Measurements from ENCODE around the gene FFAR1. TPM values are rescaled to one million over a fixed set of nuclear protein-coding genes. Genes with fewer than 3 reads are reported as not detected.

The FFAR1 gene
- total RNA-seq, 2 donors from 2014 or later: 1.4 TPM; not detected in 1

DNA sequence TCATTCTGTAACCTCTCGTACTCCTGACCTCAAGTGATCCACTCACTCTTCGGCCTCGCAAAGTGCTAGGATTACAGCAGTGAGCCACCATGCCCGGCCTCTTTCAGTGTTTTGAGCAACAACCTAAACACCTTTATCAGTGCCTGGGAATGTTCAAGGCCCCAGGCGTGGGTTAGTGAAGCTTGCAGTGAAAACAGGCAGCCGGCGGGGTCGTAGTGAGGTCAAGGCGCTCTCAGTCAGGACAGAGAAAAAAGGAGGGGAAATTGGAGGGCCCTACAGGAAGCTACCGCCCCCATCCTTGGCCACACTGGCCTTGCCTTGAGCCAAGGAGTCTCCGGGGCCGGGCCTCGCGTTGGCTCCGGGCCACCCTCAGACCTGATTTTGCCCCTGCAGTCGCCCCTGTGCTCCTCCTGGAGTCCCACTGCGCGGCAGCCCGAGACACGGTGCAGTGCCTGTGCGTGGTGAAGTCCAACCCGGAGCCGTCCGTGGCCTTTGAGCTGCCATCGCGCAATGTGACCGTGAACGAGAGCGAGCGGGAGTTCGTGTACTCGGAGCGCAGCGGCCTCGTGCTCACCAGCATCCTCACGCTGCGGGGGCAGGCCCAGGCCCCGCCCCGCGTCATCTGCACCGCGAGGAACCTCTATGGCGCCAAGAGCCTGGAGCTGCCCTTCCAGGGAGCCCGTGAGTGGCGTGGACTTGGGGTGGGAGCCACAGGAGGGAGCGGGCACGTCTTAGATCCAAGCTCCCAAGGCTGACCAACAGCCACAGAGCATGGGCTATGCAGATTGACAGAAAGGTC is 38.0 kb upstream of the FFAR1 start:
- H3K9me3 ChIP-seq (ENCODE audit: control insufficient read depth, low read length, poor library complexity, severe bottlenecking): no peaks in the 10 kb centered on the region
- Mint-ChIP-seq H3K27ac (no peak overlapping the region), H3K4me3 (no peak overlapping the region), H3K27me3 (peaks cover 10% of the 10 kb centered on the region), H3K36me3 (ENCODE audit: low read depth) (no peaks in the 10 kb centered on the region), H3K4me1 (peaks cover 14% of the 10 kb centered on the region)
- no peak for ATAC-seq
- DNase-seq: no peak

DNA sequence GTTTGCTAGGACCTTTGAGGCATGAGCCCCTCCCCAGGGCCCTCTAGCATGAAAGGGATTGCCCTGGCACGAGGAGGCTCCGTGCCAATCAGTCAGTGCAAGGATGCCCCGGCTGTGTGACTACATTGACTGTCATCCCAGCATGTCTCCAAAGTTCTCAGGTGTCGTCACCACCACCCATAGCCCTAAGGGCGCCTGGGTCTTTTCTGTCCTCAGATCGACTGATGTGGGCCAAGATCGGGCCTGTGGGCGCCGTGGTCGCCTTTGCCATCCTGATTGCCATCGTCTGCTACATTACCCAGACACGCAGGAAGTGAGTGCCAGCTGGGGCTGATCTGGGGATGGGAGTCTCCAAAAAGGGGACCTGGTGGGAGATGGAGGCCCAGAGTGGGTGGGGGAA is 37.4 kb upstream of the FFAR1 start:
- Mint-ChIP-seq H3K4me1 (peaks cover 9% of the 10 kb centered on the region), H3K36me3 (ENCODE audit: low read depth) (no peaks in the 10 kb centered on the region), H3K4me3 (no peak overlapping the region), H3K27ac (peak overlapping the region; percentile 56), H3K27me3 (peaks cover 10% of the 10 kb centered on the region)
- DNase-seq: no peak
- peak; percentile 50 for ATAC-seq
- H3K9me3 ChIP-seq (ENCODE audit: control insufficient read depth, low read length, poor library complexity, severe bottlenecking): no peaks in the 10 kb centered on the region

DNA sequence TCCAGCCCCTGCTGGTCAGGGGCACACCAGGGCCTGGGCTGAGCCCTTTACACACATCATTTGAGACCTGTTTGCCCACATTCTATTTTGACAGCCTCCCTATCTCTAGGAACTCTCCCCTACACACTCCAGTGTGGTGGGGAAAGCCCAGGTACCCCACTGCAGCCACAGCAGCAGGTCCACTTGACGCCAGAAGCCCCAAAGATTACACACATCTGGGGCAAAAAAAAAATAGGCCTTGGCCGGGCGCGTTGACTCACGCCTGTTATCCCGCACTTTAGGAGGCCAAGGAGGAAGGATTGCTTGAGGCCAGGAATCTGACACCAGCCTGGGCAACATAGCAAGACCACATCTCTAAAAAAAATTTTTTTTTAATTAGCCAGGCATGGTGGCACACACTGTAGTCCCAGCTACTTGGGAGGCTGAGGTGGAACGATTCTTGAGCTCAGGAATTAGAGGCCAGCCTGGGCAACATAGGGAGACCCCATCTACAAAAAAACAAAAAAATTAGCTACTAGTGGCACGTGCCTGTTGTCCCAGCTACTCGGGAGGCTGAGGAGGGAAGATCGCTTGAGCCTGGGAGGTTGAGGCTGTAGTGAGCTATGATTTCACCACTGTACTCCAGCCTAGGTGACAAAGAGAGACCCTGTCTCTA is 36.8 kb upstream of the FFAR1 start:
- no peaks in the 10 kb centered on the region for H3K9me3 ChIP-seq (ENCODE audit: control insufficient read depth, low read length, poor library complexity, severe bottlenecking)
- H3K4me3 Mint-ChIP-seq: no peak overlapping the region
- no peak for DNase-seq
- peaks cover 10% of the 10 kb centered on the region for H3K27me3 Mint-ChIP-seq
- peak overlapping the region; percentile 56 for H3K27ac Mint-ChIP-seq
- H3K36me3 Mint-ChIP-seq (ENCODE audit: low read depth): no peaks in the 10 kb centered on the region
- ATAC-seq: no peak
- peaks cover 8% of the 10 kb centered on the region for H3K4me1 Mint-ChIP-seq

DNA sequence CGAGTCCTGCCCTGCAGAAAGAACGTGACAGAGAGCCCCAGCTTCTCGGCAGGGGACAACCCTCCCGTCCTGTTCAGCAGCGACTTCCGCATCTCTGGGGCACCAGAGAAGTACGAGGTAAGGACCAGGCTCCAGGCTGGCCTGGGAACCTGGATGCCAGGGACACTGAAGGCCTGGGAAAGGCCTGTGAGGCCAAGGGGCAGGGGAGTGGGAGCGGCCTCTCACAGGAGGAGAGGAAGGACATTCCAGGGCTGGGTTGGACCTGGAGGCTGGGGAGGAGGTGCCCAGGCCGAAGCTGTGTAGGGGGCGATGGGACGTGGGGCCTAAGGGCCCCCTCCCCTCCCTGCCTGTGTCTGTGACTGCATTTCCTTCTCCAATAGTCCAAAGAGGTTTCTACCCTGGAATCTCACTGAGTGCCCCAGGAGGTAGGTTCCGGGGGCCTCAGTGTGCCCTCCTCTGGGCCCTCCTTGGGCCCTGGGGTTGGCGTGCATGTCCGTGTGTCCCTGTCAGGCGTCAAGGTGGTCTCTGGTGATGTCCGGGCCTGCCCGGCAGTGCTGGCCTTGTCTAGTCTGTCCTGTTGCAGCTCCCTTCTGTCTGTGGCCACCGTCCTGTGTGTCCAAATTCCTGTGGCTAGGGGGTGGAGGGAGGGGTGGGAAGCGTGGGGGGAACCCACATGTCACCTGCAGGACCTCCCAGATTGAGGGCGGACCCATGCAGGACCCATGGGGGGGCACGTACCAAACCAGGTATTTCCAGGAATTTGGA is 35.6 kb upstream of the FFAR1 start:
- peaks cover 10% of the 10 kb centered on the region for H3K27me3 Mint-ChIP-seq
- ATAC-seq: no peak
- H3K9me3 ChIP-seq (ENCODE audit: control insufficient read depth, low read length, poor library complexity, severe bottlenecking): no peaks in the 10 kb centered on the region
- peak overlapping the region; percentile 27 for H3K27ac Mint-ChIP-seq
- H3K4me1 Mint-ChIP-seq: peaks cover 8% of the 10 kb centered on the region
- no peaks in the 10 kb centered on the region for H3K36me3 Mint-ChIP-seq (ENCODE audit: low read depth)
- H3K4me3 Mint-ChIP-seq: no peak overlapping the region
- no peak for DNase-seq

DNA sequence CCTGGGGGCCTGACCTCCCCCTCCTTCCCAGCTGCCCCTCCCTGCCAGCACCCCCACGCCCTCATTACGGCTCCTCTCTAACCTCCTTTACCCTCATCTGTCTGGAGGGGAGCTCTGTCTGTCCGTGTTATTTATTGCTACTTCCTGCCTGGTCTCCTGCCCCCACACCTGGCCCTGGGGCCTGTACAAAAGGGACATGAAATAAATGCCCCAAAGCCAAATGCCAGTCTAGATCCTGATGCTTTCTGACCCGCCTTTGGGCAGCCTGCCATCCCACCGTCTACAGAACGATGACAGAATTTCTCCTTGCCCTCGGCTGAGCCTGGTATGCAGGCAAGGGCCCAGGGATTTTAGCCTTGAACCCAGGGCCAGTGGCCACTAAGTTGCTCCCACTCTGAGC is 34.1 kb upstream of the FFAR1 start:
- no peak for DNase-seq
- no peak for ATAC-seq

DNA sequence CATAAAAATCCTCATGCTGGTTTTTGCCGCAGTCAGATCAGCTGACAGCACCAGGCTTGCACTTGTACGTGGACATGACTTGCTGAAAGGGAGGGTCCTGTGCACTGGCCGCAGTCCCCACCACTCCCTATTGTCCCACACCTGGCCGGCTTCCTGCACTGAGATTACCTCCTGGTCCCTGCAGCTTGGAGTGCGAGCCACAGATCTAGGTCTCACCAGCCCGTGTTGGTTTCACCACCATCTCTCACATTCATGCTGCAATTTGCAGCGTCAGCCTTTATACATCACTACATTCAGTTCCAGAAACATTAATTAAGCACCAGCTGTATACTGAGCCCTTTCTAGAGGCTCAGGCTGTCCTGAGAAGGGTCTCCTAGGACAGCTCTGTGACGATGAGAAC is 33.7 kb upstream of the FFAR1 start:
- Mint-ChIP-seq H3K4me3 (no peak overlapping the region), H3K27ac (no peak overlapping the region), H3K27me3 (peaks cover 10% of the 10 kb centered on the region), H3K4me1 (peaks cover 11% of the 10 kb centered on the region), H3K36me3 (ENCODE audit: low read depth) (no peaks in the 10 kb centered on the region)
- ATAC-seq: no peak
- H3K9me3 ChIP-seq (ENCODE audit: control insufficient read depth, low read length, poor library complexity, severe bottlenecking): no peaks in the 10 kb centered on the region
- no peak for DNase-seq

More for the DNA sequence above, 34.1 kb upstream of the FFAR1 start:
- H3K27ac Mint-ChIP-seq: no peak overlapping the region
- no peaks in the 10 kb centered on the region for H3K9me3 ChIP-seq (ENCODE audit: control insufficient read depth, low read length, poor library complexity, severe bottlenecking)
- H3K36me3 Mint-ChIP-seq (ENCODE audit: low read depth): no peaks in the 10 kb centered on the region
- H3K4me3 Mint-ChIP-seq: no peak overlapping the region
- peaks cover 8% of the 10 kb centered on the region for H3K4me1 Mint-ChIP-seq
- H3K27me3 Mint-ChIP-seq: peaks cover 11% of the 10 kb centered on the region

DNA sequence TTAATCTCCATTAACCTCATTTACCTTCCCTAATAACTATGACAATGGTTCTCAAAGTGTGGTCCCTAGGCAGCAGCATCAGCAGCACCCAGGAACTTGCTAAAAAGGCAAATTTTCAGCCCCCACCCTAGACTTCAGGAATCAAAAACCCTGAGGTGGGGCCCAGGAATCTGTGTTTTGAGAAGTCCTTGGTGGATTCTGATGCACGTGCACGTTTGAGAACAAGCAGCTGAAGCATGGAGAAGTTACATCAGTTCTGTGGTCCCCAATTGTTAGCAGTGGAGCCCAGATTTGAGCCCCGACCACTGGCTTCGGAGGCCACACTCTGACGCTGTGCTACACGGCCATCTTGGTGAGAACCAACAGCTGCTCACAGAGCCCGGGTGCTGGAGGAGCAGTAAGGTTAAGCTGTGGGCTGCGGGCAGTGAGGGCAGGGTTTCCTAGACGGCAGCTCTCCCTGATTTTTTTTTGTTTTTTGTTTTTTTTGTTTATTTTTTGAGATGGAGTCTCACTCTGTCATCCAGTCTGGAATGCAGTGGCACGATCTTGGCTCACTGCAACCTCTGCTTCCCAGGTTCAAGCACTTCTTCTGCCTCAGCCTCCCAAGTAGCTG is 32.7 kb upstream of the FFAR1 start:
- H3K27ac Mint-ChIP-seq: no peak overlapping the region
- H3K4me1 Mint-ChIP-seq: peaks cover 11% of the 10 kb centered on the region
- H3K36me3 Mint-ChIP-seq (ENCODE audit: low read depth): no peaks in the 10 kb centered on the region
- no peaks in the 10 kb centered on the region for H3K9me3 ChIP-seq (ENCODE audit: control insufficient read depth, low read length, poor library complexity, severe bottlenecking)
- no peak overlapping the region for H3K4me3 Mint-ChIP-seq
- ATAC-seq (no peak), DNase-seq (no peak)
- H3K27me3 Mint-ChIP-seq: peaks cover 6% of the 10 kb centered on the region

DNA sequence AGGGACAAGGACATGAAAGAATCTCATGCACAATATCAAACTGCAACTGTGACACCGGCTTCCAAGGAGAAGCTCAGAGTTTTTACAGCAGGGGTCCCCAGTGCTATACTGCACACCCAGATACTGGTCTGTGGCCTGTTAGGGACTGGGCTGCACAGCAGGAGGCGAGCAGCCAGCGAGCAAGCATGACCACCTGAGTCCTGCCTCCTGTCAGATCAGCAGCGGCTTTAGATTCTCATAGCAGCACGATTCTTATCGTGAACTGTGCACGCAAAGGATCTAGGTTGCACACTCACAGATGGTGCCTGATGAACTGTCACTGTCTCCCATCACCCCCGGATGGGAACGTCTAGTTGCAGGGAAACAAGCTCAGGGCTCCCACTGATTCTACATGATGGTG is 31.8 kb upstream of the FFAR1 start:
- no peak for ATAC-seq
- no peaks in the 10 kb centered on the region for H3K36me3 Mint-ChIP-seq (ENCODE audit: low read depth)
- no peaks in the 10 kb centered on the region for H3K9me3 ChIP-seq (ENCODE audit: control insufficient read depth, low read length, poor library complexity, severe bottlenecking)
- peaks cover 7% of the 10 kb centered on the region for H3K4me1 Mint-ChIP-seq
- no peak for DNase-seq
- H3K27ac Mint-ChIP-seq: no peak overlapping the region
- H3K27me3 Mint-ChIP-seq: peaks cover 6% of the 10 kb centered on the region
- H3K4me3 Mint-ChIP-seq: no peak overlapping the region

DNA sequence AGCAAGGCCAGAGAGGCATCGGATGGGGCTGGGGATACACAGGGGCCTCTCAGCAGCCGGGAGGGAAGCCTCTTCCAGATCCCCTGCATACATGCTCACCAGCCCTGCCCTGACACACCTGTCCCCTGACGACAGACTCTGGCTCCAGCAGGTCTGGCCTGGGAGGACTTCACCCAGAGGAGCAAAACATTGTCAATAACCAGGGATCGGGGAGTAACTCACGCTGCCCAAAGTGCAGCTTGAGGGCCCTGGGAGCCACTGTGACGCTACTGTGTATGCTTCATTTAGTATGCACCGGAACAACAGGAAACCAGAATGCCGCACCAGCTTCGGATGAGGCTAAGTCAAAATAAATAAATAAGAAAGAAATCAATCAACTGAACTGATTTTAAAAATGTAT is 31.1 kb upstream of the FFAR1 start:
- H3K27me3 Mint-ChIP-seq: peaks cover 6% of the 10 kb centered on the region
- no peak overlapping the region for H3K4me3 Mint-ChIP-seq
- H3K9me3 ChIP-seq (ENCODE audit: control insufficient read depth, low read length, poor library complexity, severe bottlenecking): no peaks in the 10 kb centered on the region
- peaks cover 7% of the 10 kb centered on the region for H3K4me1 Mint-ChIP-seq
- no peak overlapping the region for H3K27ac Mint-ChIP-seq
- DNase-seq (no peak), ATAC-seq (peak; percentile 38)
- no peaks in the 10 kb centered on the region for H3K36me3 Mint-ChIP-seq (ENCODE audit: low read depth)

DNA sequence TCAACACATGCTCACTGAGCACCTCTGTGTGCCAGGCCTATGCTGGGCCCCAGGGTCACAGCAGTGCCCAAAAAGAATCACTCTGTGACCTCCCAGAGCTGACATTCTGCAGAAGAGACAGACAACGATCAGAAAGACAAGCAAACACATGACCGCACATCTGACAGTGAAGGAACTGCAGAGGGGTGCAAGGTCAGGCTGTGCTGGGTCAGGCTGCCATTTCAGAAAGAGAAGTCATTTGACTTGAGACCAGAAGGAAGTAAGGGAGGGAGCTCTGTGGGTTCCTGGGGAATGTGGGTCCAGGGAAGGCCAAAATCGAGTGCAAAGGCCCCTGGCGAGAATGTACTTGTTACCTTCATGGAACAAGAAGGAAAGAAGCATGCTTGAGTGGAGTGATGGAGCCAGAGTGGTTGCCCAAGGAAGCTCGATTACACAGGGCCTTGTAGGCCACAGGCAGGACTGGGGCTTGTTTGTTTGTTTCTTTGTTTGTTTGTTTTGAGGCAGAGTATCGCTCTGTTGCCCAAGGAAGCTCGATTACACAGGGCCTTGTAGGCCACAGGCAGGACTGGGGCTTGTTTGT is 30.1 kb upstream of the FFAR1 start:
- no peaks in the 10 kb centered on the region for H3K9me3 ChIP-seq (ENCODE audit: control insufficient read depth, low read length, poor library complexity, severe bottlenecking)
- ATAC-seq (no peak), DNase-seq (no peak)
- peaks cover 6% of the 10 kb centered on the region for H3K27me3 Mint-ChIP-seq
- no peaks in the 10 kb centered on the region for H3K36me3 Mint-ChIP-seq (ENCODE audit: low read depth)
- peaks cover 7% of the 10 kb centered on the region for H3K4me1 Mint-ChIP-seq
- no peak overlapping the region for H3K4me3 Mint-ChIP-seq
- H3K27ac Mint-ChIP-seq: peak overlapping the region; percentile 62

DNA sequence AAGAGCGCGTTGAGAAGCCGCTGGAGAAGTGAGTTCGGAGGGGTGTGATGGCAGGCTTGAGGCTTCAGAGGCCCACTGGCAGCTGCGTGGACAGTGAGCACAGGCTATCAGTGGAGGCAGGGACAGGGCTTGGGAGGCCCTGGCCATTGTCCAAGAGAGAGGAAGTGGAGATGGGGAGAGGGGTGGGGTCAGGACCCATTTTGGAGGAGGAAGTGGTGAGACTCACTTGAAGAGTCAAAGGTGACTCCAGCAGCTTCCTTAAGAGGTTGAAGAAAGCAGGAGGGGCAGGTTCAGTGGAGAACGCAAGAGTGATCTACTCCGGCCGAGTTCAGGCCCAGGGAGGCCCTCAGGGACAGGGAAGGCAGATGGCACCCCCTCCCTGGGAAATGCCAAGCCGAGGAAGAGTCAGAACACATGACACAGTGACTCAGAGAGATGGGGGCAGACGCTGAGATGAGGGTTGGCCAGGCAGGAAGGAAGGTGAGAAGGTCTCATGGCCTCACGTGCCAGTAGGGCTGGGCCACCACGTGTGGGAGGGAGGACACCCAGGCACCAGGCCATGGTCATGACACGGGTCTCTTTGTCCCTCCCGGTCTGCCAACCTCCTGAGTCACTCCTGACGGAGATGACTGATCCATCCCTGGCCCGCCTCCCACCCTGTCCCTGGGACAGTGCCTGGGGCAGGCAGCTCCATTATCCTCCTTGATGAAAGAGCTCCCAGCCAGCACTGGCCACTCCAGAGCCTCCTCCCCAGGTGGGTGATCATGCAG is 28.8 kb upstream of the FFAR1 start:
- no peaks in the 10 kb centered on the region for H3K36me3 Mint-ChIP-seq (ENCODE audit: low read depth)
- peak; percentile 50 for ATAC-seq

DNA sequence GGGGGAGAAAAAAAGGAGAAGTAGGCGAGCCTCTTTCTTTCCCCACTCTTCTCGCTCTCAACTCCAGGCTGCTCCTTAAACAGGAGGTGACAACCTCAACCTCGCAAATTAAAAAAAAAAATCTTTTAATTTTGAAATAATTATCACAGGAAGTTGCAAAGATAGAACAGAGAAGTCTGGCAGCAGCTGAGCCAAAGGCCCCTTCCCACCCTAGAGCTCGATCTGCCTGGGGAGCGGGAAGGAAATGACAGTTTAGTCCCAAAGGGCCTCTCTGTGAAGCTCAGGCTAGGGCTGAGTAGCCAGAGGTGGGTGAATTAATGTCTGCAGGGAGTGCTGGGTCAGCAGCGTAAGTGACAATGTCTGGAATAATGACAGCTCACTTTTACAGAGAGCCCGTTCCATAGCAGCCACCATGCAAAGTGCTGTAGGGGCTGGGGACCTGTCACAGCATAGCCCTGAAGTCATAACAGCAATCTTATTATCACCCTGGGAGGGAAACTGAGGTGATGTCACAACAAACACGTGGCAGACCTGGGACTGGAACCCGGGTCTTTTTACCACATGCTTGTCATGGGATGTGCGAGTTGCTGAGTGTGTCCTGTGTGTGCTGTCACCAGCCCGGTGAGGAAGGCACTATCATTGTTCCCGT is 27.5 kb upstream of the FFAR1 start:
- no peaks in the 10 kb centered on the region for H3K36me3 Mint-ChIP-seq (ENCODE audit: low read depth)
- H3K4me1 Mint-ChIP-seq: peaks cover 12% of the 10 kb centered on the region
- DNase-seq (no peak), ATAC-seq (peak; percentile 18)
- peaks cover 6% of the 10 kb centered on the region for H3K27me3 Mint-ChIP-seq
- no peak overlapping the region for H3K4me3 Mint-ChIP-seq
- no peak overlapping the region for H3K27ac Mint-ChIP-seq
- no peaks in the 10 kb centered on the region for H3K9me3 ChIP-seq (ENCODE audit: control insufficient read depth, low read length, poor library complexity, severe bottlenecking)

More for the DNA sequence above, 28.8 kb upstream of the FFAR1 start:
- Mint-ChIP-seq H3K4me1 (peaks cover 7% of the 10 kb centered on the region), H3K4me3 (no peak overlapping the region), H3K27ac (peak overlapping the region; percentile 24), H3K27me3 (peaks cover 6% of the 10 kb centered on the region)
- H3K9me3 ChIP-seq (ENCODE audit: control insufficient read depth, low read length, poor library complexity, severe bottlenecking): no peaks in the 10 kb centered on the region
- DNase-seq: no peak
